LoVo (cell line): ENCODE results near the gene GOLGA5.
A peak's percentile ranks its signal among the peaks of the same experiment; 100 is the strongest.
"Not testable (repeated sequence)": the region's sequence is repeated elsewhere in the genome, so short reads cannot be mapped to it uniquely, and the experiment has no call there.

Experiments used
- DNase-seq: peaks from one replicate; pipeline ENCODE4 v3.0.0-alpha.2; 2016; ENCODE audit warnings: low spot score

Gene GOLGA5

GRCh38 chr14:92780444-92781232 is 13.5 kb upstream of the GOLGA5 start:
- DNase-seq = no peak

GRCh38 chr14:92781350-92781749 is 12.8 kb upstream of the GOLGA5 start:
- DNase-seq = no peak

DNA sequence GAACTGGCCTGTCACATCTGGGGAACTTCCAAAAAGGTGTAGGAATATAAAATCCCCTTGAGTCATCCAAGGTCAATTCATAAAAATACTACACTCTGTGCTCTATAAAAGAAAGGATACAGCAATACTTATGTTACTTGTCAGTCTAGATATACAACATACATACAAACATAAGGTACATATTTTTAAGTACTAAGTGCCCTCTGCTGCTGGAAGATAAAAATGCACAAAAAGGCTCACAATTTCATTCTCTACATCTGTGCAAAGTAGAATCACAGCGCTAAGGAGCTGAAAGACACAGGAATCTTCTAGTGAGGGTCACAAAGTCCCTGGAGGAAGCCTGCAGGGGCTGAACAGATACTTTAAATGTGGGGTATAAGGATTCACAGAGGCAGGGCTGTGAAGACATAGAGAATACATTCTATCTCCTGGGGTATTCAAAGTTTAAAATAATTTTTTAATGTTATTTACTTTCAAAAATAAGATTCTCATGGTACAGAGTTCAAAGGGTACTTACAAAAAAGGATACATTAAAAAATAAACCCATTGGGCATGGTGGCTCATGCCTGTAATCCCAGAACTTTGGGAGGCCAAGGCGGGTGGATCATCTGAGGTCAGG is 10.2 kb upstream of the GOLGA5 start:
- peak; percentile 67 for DNase-seq

DNA sequence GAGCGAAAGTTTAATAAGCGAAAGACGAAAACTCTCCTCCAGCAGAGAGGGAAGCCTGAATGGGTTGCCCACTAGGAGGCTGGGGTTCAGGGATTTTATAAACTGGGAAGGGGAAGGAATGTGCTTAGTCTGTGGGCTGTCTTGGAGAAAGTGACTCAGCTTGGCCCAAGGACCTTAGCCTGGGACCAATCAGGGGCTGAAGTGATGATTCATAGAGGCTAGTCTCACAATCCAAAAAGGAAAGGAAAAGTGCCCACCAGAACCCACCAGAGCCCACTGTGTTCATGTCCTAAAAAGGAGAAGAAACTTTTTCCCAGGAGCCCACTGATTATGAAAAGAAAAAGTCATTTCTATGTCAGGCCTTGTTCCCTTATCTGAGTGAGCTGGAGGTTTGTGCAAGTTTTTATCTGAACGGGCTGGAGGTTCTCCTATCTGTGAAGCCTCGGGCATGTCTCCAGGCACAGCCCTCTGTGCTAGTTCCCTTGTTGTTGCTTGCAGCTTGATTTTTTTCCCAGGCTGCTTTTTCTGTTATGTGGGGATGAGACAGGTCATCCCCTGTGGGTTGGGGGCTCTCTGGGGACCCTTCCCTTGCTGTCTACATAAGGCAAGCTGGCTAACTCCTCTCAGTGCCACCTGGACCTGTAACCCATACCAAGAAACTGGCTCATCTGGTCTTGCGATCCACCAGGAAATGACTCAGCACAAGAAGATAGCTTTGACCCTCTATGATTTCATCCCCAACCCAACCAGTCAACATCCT is 8.3 kb upstream of the GOLGA5 start:
- DNase-seq = peak; percentile 20

DNA sequence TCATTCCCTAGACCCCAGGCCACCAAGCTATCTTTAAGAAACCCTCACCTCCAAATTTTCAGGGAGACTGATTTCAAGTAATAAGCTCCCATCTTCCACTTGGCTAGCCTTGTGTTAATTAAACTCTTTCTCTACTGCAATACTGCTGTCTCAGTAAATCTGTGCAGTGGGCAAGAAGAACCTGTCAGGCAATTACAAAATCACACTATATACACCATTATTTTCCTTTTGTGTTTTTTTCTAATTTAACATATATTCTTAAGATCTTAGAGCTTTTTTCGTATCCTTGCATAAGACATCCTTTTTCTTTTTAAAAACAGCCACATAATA is 7.7 kb upstream of the GOLGA5 start:
- DNase-seq = no peak

DNA sequence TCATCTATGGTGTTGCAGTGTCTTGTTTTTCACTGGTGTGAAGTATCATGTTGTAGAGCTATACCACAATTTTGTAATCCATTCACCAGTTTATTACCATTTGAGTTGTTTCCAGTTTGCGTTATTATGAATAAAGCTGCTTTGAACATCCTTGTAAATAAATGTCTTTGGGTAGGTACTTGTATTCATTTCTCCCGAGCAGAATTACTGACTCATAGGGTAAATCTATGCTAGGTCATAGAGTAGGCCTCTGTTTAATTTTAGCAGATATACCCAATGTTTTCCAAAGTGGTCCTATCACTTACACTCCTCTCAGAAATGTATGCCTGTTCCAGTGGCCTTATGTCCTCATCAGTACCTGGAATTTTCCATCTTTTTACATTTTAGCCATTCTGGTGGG is 6.6 kb upstream of the GOLGA5 start:
- no peak for DNase-seq

DNA sequence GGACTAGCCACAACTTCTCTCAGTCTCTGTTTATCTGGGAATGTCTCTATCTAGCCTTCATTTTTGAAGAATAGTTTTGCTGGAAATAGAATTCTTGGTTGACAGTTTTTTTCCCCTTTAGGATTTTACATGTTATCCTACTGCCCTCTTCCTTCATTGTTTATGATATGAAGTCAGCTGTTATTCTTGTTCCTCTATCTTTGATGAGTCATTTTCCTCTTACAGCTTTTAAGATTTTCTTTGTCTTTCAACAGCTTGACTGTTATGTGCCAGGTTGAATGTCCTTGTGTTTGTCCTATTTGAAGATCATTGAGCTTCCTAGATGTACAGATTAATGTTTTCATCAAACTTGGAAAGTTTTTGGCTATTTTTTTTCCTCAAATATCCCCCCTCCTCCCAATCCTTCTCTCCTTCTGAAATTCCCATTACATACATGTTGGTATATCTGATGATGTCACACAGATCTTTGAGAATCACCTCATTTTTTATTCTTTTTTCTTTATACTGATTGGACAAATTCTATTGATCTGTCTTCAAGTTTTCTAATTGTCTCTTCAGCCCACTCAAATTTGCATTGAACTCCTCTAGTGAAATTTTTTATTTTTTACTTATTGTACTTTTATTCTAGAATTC is 4.5 kb upstream of the GOLGA5 start:
- DNase-seq = no peak

- no peak for DNase-seq
Measured at GRCh38 chr14:92792885-92793284, 1.2 kb upstream of the GOLGA5 start.

GRCh38 chr14:92794547-92794941 is 439 bp downstream of the GOLGA5 start:
- DNase-seq = no peak

DNA sequence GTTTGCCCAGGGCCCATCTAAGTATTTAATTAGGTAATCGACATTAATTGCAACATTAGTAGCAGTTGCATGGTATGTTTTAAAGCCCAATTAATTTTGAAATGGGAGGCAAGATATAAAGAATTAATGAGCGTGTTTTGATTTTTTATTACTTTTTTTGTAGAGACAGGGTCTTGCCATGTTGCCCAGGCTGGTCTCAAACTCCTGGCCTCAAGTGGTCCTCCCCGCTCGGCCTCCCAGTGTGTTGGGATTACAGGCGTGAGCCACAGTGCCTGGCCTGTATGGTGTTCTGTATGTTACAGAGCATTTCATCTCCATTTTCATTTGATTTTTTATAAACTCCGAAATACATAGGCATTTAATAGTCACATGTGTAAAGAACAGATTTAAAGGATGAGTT is 856 bp downstream of the GOLGA5 start:
- DNase-seq = no peak

GRCh38 chr14:92797935-92798653 is 4.0 kb downstream of the GOLGA5 start:
- DNase-seq = no peak

- DNase-seq = no peak
Measured at GRCh38 chr14:92798811-92799210, 4.7 kb downstream of the GOLGA5 start.

GRCh38 chr14:92800012-92800411 is 5.9 kb downstream of the GOLGA5 start:
- DNase-seq = no peak

GRCh38 chr14:92800525-92800924 is 6.4 kb downstream of the GOLGA5 start:
- no peak for DNase-seq

DNA sequence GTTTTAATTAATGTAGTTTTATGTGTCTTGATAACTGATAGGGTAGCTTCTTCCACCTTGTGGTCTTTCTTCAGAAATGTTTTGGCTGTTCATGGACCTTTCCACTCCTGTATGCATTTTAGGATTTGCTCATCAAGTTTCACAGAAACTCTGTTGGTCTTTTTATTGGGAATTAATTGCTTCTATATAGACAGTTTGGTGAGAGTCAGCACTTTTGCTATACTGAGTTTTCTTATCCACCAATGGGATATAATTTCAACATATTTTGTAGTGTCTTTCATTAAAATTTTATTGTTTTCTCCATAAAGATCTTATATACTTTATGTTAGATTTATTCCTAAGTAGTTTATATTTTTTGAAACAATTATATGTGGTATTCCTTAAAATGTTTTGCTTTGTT is 7.8 kb downstream of the GOLGA5 start:
- no peak for DNase-seq

DNA sequence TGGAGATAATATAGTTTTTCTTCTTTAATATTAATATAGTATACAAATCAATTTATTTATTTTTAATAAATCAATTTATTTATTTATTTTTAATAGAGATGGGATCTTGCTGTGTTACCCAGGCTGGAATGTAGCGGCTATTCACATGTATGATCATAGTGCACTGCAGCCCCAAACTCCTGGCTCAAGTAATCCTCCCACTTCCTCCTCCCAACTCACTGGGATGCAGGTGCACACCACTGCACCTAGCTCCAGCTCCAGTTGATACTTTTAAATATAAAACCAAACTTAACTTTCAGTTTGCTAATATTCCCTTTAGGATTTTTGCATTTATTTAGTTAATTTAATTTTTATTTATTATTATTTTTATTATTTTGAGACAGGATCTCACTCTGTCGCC is 8.6 kb downstream of the GOLGA5 start:
- no peak for DNase-seq

DNA sequence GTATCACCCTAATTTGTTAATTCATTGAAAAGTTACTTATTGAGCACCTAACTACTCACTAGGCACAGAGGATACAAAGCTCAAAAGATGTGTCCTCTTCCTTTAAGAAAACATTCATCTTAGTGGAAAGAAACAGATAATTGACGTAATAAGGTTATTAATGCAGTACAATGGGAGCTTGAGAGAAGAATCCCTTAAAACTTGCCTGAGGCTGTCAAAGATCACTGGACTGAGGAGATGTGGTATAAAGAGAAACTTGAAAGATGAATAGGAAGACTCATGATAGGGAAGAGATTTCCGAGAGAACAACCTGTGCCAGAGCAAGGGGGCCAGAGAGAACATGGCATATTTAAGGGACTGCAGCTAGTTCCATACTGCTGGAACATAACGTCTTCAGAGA is 19.1 kb downstream of the GOLGA5 start:
- DNase-seq = no peak

DNA sequence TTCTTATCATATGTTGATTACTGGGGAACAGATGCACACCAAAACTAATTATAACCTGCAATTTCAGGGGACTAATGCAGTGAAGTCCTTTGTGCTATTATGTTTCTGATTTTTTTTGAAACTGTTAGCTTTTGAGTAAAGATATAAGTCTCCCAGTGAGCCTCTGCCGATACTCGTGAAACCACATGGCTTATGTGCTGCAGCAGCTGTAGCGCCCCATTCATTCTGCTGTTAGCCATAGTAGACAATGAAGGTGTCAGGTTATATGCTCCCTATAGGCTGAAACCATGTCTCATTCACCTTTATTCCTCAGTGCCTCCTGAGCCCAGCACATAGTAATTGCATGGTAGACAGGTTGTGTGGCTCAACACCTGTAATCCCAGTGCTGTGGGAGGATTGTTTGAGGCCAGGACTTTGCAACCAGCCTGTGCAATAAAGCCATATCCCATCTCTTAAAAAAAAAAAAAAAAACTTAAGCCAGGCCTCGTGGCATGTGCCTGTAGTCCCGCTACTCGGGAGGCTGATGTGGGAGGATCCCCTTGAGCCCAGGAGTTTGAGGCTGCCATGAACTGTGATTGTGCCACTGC is 25.0 kb downstream of the GOLGA5 start:
- no peak for DNase-seq

- not testable (repeated sequence) for DNase-seq
Measured at GRCh38 chr14:92819680-92820535, 25.8 kb downstream of the GOLGA5 start.

GRCh38 chr14:92820536-92820840 is 26.4 kb downstream of the GOLGA5 start:
- not testable (repeated sequence) for DNase-seq

DNA sequence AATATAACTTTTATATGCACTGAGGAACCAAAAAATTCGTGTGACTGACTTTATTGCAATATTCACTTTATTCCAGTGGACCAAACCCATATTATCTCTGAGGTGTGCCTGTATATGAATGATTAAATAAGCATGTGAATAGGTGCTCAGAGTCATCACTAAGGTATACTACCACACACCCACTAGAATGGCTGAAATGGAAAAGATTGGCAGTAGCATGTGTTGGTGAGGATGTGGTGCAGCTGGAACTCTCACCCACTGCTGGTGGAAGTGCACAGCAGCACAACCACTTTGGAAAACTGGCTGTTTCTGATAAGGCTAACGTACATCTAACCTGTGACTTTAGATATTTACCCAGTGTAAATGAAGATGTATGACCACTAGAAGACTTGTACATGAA is 36.8 kb downstream of the GOLGA5 start:
- DNase-seq = no peak
